GM12864 (cell line): ENCODE measurements around the gene C1orf21.

ENCODE experiments used
- DNase-seq: peaks from one replicate; pipeline ENCODE4 v3.0.0-alpha.2; 2011; ENCODE audit warnings: low read depth
- H3K4me3 ChIP-seq: 2 replicates; pipeline ENCODE4 v1.5.1; 2011; ENCODE audit warnings: mild to moderate bottlenecking, low read depth, low read length, control low read depth
- TF ChIP-seq, protein P1 (sequence below): IDR thresholded peaks from 2 replicates; pipeline ENCODE4 v1.5.1; 2011; ENCODE audit warnings: low read depth, mild to moderate bottlenecking, moderate library complexity, low read length, control low read depth, inconsistent platforms; ENCODE audit errors: missing control alignments

Gene C1orf21

DNA sequence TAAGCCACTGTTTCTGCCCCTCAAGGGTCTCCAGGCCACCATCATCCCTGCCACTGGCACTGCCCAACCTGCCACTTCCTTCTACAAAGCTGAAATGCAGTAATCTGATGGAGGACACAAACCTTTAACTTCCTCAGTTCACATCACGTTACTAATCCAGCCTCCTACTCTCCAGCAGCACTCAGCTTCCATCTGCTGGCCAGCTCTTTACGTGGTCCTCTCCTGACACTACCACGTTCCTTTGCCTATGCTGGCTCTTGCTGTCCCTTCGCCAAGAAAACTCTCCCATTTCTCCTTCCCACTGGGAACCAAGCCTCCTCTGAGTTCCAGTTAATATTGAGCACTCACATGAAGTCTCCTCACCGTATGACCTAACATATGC lies 243.8 kb downstream of the C1orf21 start:
- TF ChIP-seq, protein P1, sequence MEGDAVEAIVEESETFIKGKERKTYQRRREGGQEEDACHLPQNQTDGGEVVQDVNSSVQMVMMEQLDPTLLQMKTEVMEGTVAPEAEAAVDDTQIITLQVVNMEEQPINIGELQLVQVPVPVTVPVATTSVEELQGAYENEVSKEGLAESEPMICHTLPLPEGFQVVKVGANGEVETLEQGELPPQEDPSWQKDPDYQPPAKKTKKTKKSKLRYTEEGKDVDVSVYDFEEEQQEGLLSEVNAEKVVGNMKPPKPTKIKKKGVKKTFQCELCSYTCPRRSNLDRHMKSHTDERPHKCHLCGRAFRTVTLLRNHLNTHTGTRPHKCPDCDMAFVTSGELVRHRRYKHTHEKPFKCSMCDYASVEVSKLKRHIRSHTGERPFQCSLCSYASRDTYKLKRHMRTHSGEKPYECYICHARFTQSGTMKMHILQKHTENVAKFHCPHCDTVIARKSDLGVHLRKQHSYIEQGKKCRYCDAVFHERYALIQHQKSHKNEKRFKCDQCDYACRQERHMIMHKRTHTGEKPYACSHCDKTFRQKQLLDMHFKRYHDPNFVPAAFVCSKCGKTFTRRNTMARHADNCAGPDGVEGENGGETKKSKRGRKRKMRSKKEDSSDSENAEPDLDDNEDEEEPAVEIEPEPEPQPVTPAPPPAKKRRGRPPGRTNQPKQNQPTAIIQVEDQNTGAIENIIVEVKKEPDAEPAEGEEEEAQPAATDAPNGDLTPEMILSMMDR: no peak
- no peak overlapping the region for H3K4me3 ChIP-seq
- DNase-seq: no peak

DNA sequence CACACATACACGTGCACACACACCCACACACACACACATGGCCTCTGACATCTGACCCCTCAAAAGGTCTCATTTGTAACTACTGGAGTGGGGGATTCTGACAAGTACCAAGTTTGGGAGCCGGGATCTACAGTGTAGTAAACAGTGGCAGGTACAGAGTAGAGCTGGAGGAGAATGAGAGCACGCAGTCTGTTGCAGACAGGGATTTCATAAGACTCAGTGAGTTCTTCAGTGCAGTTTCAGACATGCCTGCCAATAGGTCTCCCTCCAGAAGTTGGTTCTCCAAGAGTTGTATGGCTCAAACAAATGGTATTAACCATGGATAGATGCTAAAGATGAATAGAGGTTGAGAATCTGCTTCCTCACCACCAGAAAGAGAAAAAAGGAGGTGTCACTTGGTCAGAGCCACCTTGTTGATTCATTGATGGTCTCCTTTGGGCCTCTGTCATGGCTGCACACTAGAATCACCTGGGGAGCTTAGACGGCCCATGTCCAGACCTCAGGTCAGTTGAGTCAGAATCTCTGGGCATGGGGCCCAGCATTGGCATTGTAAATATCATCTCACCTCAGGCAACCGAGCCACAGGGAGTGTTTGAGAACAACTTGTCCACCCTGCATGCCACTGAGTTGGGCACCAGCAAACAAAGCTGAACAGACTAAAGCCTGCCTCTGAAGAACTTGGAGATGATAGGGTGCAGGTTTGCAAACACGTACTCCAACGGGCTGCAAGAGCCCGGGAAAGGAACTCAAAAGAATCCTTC lies 245.8 kb downstream of the C1orf21 start:
- no peak for DNase-seq

DNA sequence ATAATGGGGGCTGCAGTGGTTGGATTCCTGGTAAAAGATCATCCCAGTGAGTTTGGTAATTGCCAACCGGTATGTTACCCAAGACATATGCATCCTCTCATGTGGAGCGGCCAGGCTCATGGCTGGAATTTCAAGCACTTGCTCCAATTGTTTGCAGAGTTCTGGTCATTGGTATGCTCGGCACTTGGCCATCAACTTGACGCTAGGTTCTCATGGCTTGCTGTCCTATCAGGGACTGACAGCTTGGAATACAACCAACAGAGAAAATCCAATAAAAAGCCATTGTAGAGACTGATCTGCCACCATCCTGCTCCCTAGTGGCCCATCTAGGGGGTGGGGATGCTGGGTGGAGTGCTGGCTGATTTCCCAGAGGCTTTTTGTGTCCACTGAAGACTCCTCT lies 247.0 kb downstream of the C1orf21 start:
- no peak for DNase-seq
- TF ChIP-seq, protein P1: no peak
- no peak overlapping the region for H3K4me3 ChIP-seq

More for the DNA sequence above, 245.8 kb downstream of the C1orf21 start:
- H3K4me3 ChIP-seq: no peak overlapping the region
- TF ChIP-seq, protein P1: no peak

DNA sequence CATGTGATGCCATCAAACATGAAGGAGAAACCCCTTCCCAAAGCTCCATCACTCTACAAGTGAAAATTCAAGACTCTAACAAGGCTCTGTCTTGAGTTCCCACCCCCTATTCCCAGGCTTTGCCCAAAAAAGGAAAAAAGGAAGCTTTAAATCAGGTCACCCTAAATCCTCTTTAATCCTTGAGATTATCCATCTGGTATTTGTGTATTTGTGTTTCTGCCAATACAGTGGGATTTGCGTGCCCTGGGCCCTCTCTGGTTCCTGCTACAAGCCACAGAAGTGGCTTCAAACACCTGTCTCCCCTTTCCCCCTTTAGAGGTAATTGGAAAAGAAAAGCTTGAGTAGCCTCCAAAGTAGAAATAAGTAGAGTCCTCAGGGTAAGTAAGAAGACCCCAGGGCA lies 247.5 kb downstream of the C1orf21 start:
- TF ChIP-seq, protein P1: no peak
- no peak overlapping the region for H3K4me3 ChIP-seq
- no peak for DNase-seq

DNA sequence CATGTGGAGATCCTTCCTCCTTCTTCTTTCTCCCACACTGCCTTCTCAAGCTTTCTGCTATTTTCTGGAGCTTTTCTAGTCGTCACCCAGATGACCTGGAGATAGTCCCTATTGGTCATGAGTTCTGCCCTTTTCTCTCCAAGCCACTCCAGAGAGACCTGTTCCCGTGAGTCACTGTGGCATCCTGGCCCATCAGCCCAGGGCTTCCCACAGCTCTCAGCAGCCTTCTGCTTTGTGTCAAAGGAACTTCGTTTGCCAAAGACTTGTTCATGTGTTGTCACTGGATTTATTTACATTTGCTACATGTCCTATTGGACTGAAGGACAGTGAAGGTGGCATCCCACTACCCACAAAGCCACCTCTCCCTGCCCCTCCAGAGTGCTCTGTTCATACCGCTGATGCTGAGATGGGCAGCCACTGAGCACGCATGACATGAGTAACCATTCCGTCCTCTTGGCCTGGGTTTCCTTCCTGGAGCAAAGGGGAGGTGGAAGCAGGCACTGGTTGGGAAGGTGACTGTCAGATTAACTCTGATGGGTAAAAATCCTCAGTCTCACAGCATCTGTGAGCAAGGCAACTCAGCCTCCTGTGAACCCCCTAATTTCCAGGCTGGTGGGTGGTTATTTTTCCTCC lies 248.6 kb downstream of the C1orf21 start:
- TF ChIP-seq, protein P1: no peak
- H3K4me3 ChIP-seq: no peak overlapping the region
- no peak for DNase-seq

DNA sequence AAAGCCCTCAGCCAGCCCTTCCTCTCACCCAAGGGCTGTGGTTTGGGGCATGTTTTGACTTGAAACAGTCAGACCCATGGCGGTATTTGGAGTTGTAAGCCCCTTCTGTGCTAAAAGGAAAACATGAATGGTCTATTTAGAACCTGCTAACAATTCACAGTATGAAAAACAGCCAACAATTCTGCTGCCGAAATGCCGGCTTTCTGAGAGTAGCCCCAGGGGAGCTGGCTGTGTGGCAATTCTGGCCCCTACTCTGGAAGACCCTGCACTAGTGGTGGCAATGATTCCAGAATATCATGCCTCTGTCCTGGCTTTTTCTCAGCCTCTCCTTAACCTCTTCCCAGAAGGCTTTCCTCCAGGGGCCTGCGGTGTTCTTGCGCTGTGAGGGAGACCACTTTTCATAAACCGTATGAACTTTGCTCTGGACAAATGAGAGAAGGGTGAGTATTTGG lies 249.2 kb downstream of the C1orf21 start:
- DNase-seq: no peak
- H3K4me3 ChIP-seq: no peak overlapping the region
- TF ChIP-seq, protein P1: no peak
